HG02642 (cell line): ENCODE results near the gene WDR5.

Experiments
- ATAC-seq: cut with Tn5 transposase; IDR thresholded peaks from one replicate; pipeline ENCODE4 v1.9.1; 2021; ENCODE audit warnings: mild to moderate bottlenecking; ENCODE audit not compliant: unreplicated experiment, poor library complexity

WDR5 gene

DNA sequence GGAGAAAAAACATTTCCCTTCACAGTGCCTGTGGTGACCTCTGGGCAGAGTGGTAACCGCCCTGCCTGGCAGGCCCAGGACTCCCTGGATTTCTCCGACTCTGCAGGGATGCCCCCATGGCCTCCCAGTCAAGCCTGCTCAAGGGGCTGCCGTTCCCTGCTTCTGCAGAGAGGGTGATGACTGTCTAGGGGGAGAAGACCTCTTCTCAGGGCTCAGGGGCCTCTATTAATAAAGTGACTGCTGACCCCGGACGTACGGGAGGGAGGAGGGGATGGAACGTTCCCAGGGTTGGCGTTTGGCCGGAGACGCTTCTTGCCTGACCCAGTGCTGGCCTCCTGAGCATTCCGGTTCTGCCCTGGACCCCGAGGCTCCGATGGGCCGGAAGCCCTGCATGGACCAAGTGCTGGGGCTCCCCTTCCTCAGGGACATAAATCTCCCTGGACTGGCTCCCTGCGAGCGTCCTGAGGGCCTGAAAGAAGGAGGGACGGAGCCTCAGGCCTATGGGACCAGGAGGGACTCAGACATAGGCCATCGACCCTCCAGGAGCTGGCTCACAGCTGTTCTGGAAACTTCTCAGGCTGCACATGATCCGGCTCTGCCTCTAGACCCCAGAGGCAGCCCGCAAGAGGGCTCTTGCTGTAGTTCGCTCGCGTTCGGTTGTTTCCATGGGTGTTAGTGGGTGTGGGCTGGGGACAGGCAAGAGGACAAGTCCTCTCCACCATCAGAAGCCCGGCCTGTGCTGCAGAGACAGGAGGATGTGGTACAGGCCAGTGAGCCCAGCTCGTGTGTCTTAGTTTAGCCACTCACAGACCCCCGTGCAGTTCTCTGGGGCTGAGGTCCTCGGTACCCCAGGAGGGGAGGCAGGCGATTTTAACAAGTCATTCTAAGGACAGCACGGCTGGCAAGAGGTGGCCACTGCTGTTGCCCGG is 36.6 kb downstream of the WDR5 start:
- no peak for ATAC-seq

DNA sequence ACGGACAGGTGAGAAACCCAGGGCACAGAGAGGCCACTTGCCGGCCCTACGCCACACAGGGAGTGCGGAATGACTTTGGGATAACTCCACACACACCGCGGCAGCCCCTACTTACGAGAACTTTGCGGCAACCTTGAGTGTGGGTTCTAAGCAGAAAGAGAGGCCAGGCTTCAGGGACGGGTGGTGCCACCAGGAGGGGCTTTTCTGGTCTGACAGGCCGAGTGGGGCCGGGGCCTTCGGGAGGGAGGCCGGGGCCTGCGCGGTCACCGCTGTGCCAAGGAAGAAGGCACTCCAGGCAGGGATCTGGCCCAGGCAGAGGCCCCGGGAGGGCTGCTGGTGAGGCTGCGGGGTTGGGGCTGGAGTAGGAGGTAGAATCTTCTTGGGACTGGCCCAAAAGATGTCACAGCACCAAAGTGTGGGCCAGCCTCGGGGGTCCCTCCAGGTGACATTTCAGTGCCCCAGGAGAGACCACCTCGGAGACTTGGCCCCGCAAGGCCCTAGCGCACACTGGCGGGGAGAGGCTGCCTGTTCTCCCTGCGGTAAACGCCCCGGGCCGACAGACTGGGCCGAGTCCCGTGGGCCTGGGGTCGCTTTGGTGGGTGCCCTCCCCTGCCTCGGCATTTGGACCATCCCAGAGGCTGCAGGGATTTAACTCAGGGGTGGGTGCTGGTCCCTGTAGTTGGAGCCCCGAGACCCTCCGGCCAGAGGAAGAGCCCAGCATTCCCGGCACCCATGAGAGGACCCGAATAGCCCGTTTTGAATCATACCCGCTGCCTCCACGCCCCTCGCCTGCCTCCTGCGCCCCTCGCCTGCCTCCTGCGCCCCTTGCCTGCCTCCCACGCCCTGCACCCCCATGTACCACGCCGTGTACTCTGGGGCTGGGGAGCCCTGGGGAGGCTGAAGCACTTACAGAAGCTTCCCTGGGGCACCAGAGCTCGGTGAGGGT is 37.5 kb downstream of the WDR5 start:
- no peak for ATAC-seq

DNA sequence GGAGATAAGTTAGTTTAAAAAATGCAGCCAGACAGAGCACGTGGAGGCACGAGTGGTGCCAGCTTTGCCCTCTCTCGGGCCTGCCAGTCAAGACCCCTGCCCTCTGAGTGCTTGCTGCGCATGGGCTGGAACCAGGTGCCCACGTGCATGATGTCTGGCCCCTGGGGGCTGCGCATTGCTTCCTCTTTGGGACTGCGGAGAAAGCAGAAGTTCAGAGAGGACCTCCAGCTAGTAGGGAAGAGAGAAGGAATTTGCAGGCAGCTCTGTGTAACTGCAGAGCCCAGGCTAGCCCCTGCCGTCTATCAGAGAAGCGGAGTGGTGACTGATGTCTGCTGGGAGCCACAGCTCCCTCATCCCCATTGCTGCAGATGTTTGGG is 38.2 kb downstream of the WDR5 start:
- no peak for ATAC-seq

DNA sequence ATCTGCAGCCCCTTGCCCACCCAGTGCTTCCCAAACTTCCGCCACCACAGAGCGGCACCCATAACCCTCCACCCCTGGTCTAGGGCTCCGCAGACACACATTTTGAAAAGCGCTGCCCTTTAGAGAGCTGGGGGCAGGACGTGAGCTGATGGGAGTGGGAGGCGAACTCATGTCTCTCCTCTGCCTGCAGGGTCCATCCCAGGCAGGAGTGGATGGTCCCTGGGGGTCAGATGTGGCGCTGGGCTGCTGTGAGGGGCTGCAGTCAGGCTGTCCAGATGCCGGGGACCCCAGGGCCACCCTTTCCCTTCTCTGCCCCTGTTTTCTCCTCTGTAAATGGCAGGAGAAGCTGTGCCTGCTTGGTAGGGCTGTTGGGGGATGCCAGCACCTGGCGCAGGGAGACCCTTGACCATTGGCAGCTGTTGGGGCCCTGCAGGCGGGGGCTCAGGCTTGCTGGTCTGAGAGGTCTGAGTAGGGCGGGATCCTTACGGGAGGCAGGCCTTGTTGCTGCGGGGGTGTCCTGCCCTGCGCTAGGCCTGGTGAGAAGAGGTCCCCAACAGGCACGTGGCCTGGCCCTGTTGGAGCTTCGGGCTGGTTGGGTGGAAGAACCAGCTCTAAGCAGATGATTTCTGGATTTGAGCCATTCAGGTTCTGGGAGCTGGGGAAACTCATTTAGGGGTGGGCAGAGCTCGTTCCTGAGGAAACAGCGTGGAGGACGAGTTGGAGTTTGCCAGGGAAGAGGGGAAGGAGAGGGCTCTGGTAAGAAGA is 38.8 kb downstream of the WDR5 start:
- no peak for ATAC-seq

DNA sequence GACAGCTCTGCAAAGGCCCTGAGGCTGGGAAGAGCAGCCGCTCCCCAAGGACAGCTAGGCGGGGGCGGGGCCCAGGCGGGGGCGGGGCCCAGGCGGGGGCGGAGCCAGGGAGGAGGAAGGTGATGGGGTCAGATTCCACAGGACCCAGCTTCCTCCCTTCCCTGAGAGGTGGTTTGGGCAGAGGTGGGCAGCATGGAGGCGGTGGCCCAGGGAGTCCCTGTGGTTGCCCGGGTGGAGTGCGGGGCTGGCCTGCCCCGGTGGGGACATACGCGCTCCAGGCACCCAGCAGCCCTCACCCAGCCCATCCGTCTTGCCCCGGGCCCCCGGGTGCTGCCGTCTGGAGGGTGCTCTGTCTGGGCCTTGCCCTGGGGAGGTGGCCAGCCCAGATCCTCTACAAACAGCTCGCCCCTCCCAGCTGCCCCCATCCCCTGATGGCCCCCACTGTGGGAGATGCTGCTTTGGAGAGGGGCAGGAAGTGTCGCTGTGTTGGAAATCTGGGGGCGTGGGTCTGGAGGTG is 39.5 kb downstream of the WDR5 start:
- ATAC-seq = no peak

DNA sequence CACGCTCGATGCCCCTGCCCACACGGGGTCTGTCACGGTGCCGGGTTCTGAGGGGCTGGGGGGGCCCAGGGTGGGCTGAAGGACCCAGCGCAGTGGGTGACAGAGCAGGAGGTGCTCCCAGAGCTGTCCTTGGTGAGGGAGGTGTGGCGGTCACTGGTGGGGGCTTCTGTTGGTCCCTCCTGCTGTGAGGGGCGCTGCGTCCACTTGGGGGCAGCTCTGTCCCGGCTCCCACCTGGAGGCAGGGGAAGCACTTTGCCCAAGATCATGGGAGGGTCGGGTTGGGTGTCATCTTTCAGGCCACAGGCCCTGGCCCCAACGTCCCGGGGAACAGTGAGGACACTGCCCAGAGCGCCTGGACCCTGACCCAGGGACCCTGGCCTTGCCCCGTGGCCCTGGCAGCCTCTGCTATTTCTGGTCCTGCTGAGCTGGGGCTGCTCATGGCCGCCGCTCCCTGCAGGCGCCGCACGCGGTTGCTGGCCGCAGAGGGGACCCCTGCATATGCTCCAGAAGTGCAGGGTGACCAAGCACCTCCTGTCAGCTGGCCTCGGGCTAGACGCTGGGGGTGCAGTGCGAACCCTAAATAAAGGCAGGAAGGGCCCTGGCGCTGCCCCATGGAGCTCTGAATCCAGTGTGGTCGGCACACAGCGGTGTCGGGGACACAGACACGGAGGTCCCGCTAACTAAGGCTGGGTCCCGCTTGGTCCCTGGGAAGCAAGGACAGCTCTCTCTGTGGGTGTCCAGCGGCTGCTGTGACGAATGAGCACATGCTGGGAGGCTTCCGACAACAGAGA is 40.1 kb downstream of the WDR5 start:
- ATAC-seq = no peak

DNA sequence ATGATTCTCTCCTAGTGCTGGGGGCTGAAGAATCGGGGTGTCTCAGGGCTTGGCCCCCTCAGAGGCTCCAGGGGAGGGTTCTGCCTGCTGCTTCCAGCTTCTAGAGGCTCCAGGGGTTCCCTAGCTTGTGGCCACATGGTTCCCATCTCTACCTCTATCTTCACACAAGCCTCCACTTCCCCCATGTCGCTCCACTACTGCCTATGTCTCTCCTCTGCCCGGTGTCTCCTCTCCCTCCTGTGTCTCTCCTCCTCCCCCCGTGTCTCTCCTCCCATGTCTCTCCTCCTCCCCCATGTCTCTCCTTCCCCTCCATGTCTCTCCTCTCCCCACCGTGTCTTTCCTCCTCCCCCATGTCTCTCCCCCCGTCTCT is 40.7 kb downstream of the WDR5 start:
- ATAC-seq = no peak

DNA sequence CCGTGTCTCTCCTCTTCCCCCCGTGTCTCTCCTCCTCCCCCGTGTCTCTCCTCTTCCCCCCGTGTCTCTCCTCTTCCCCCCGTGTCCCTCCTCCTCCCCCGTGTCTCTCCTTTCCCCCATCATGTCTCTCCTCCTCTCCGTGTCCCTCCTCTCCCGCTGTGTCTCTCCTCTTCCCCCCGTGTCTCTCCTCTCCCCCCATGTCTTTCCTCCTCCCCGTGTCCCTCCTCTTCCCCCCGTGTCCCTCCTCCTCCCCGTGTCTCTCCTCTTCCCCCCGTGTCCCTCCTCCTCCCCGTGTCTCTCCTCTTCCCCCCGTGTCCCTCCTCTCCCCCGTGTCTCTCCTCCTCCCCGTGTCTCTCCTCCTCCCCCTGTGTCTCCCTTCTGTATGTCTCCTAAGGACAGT is 41.3 kb downstream of the WDR5 start:
- no peak for ATAC-seq

DNA sequence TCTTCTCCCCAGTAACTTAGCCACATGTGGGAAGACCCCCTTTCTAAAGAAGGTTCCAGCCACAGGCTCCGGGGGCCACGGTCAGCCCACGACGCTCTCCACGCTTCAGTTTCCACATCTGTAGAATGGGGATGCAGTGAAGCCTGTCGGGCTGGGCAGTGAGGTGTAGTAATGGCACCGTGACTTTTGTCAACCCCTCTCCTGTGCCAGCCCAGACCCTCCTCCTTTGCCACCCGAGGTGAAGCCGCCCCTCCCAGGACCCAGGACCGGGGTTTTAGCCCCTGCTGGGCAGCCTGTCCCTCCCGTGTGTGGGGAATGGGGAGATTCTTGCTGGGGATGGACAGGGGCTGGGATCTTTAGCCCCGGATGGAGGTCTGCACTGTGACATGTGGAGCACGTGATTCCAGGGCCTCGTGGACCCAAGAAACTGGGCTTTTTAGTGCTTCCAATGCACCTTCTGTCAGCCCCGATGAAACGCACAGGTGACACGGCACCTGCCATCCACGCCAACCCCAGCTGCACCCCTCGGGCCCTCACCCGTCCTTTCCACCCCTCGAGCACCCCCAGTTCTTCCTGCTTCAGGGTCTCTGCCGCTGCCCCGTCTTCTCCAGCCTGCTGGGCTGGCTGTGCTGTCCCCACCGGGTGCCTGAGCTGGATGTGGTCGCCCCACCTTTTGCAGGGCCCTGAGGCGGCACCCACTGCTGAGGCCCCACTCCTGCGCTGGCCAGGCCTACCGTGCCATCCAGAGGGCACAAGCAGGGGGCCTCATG is 41.9 kb downstream of the WDR5 start:
- ATAC-seq = no peak

DNA sequence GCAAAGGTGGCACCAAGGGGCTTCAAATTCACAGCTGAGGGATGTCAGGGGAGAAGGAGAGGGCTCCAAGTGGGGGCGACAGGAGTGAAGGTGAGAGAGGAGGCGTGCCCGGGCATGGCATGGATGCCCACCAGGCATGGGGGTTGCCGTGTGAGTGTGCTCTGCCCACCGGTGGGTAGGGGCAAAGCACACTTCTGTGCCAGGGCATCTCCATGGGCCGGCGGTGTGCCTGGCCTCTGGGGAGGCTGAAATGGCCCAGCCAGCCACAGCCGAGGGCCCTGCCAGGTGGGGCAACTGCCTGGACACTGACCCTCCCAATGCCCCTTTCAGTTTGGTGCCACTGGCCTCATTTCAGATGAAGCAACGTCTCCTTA is 42.5 kb downstream of the WDR5 start:
- no peak for ATAC-seq

DNA sequence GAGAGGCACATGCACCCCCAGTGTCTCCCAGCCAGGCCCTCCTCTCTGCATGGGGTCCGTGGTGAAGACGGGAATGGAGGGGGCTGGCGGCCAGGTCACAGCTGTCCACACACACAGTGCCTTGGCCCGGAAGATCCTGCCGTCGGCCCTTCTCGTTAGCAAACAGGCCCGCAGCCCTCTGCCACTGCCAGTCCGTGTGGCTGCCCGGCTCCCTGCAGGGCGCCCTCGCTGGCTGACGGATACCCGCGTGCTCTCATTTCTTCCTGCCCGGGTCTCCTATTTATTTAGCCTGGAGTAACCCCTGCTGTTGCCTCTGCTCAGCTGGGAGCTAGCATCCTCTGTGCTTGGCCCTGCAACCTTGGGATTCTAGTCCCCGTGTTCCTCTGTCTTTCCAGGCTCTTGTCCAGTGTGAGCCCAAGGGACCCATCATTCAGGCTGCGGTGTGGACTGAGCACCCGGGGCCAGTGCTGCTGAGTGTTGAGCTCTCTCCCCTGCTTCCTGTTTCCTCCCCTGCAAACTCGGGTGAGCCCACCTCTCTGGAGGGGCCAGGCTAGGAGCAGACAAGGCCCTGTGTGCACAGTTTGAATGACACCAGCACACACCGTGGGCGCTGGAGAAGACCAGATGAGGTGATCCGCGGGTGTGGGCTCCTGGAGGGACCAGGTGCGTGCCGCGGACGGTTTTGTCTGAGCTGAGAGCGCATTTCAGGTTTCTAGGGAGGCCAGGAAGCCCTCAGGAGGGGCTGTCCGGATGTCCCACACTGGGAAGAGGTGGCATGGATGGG is 43.1 kb downstream of the WDR5 start:
- ATAC-seq = no peak

DNA sequence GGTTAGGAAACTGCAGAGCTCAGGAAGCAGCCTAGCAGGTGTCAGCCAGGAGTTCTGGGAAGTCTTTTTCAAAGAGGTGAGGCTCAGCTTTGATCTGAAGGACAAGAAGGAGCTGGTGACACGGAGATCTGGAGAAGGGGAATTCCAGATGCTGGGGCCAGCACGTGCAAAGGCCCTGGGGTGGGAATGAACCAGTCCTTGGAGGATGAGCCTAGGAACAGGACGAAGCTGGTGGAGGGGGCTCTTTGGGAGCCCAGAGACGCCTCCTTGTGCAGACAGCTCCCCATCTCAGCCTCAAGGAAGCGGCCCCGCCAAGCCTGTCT is 43.7 kb downstream of the WDR5 start:
- ATAC-seq = no peak

DNA sequence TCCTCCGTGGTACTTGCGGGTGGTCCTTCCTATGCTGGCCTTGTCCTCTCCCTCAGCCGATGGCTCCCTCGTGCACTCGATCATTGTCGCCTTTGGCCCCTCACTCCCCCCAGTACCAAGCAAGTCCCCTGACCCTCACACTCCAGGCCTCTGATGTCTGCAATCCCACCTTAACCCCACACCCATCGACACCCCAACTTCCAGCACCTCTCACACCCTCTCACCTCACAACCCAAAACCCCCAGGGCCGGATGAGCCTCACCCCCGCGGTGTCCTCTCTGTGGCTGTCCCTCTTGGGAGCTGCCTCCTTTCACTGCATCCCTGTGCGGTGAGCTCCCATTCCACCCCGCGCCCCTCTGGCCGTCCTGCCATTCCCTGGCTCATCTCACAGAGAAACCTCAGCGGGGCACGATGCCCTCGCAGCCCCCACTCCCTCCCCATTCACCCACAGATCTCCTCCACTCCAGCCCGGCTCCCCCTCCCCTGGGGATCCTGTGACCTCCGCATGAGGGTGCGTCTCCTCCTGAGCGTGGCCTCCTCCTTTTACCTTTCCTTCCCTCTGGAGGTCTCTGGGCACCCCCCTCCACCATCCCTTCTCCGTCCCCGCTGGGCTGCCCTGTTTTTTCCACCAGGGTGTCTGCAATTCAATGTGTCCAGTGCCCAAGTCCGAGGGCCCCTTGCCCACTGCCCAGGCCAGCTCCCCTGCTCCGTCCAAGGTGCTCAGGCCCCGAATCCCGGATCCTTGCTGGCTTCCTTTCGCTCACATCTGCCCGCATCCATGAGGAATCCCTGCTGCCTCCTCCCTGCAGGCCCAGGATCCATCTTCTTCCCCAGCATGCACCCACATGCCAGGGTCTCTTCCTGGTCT is 44.3 kb downstream of the WDR5 start:
- ATAC-seq = no peak

DNA sequence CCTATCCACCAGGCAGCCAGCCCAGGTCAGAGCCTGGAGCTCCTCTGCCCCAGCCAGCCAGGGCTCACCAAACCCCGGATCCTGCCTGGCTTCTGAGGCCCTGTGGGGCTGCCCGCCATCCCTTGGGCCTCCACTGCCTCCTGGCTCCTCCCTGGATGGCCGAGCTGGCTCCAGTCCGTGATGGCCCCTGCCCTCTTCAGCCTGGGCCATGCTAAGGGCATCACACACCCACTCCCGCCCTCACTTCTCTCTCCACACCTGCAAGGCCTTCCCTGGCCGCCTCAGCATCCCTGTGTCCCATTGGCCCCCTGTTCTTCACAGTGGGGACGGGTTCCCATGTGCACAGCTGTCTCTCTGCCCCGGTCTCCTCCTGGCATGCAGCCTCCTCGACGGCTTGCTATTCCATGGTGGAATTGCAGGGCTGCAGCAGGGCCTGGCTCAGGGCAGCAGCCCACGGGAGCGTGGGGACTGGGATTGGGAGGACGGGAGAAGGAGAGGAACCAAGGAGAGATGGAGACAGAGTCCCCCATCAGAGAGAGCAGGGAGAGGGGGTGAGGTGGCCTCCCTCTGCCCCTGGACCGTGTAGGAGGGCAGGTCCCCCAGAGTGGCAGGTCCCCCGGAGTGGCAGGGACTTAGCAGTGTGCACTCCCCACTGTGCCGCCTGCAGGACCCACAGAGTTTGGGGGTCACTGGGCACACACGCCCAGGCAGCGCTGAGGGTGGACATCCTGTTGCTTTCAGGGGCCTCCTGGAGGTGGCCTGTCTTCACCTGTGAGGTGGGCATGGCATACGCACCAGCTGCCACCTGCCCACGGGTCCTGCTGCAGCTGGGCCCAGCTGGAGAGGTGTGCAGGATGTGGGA is 45.1 kb downstream of the WDR5 start:
- ATAC-seq = no peak

DNA sequence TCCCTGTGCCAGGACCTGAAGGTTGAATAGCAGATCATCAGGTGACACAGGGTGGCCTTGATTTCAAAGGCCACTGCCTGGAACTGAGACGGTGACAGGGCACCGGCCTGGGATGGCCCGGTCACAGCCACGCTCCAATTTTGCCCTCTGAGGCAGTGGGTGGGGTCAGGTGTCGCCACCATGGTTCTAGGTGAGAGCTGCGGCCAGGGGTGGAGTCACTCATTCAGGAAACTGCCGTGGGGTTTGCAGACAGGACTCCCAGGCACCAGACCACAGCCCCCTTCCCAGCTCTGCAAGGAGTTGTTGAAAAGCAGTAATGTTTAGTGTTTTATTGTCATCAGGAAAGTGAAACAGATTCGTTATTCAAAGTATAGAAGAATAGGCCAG is 45.8 kb downstream of the WDR5 start:
- ATAC-seq = no peak

DNA sequence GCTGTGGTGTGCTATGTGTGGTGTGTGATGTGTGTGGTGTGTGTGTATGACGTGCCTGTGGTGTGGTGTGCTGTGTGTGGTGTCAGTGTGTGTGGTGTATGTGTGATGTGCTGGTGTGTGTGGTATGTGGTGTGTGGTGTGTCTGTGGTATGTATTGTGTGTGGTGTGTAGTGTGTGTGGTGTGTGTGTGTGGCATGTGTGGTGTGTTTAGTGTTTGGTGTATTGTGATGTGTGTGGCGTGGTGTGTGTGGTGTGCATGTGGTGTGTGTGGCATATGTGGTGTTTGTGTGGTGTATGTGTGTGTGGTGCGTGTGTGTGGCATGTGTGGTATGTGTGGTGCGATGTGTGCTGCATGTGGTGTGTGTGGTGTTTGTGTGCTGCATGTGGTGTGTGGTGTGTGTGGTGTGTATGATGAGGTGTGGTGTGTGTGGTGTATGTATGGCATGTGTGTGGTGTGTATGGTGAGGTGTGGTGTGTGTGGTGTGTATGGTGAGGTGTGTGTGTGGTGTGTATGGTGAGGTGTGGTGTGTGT is 46.7 kb downstream of the WDR5 start:
- ATAC-seq = no peak
